Measurements from ENCODE around the gene R3HDM4.
A peak's percentile ranks its signal among the peaks of the same experiment; 100 is the strongest.

The R3HDM4 gene

GRCh38 chr19:890831-891230 is 22.2 kb downstream of the R3HDM4 start:
- TF ChIP-seq, protein P1, sequence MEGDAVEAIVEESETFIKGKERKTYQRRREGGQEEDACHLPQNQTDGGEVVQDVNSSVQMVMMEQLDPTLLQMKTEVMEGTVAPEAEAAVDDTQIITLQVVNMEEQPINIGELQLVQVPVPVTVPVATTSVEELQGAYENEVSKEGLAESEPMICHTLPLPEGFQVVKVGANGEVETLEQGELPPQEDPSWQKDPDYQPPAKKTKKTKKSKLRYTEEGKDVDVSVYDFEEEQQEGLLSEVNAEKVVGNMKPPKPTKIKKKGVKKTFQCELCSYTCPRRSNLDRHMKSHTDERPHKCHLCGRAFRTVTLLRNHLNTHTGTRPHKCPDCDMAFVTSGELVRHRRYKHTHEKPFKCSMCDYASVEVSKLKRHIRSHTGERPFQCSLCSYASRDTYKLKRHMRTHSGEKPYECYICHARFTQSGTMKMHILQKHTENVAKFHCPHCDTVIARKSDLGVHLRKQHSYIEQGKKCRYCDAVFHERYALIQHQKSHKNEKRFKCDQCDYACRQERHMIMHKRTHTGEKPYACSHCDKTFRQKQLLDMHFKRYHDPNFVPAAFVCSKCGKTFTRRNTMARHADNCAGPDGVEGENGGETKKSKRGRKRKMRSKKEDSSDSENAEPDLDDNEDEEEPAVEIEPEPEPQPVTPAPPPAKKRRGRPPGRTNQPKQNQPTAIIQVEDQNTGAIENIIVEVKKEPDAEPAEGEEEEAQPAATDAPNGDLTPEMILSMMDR (conservative IDR thresholded peaks at IDR 0.05; ENCODE audit: control insufficient read depth, insufficient read depth, low read depth, low read length), result no peak
- no peak for DNase-seq (ENCODE audit: low read depth)
- H3K4me3 ChIP-seq (ENCODE audit: control insufficient read depth, low read depth, low read length), result no peak overlapping the region

- DNase-seq (ENCODE audit: low read depth), result no peak
- no peak overlapping the region for H3K4me3 ChIP-seq (ENCODE audit: control insufficient read depth, low read depth, low read length)
- TF ChIP-seq, protein P1 (conservative IDR thresholded peaks at IDR 0.05; ENCODE audit: control insufficient read depth, insufficient read depth, low read depth, low read length), result no peak
Observed at GRCh38 chr19:889662-890295, 23.2 kb downstream of the R3HDM4 start.

- TF ChIP-seq, protein P1 (conservative IDR thresholded peaks at IDR 0.05; ENCODE audit: control insufficient read depth, insufficient read depth, low read depth, low read length), result no peak
- no peak overlapping the region for H3K4me3 ChIP-seq (ENCODE audit: control insufficient read depth, low read depth, low read length)
- no peak for DNase-seq (ENCODE audit: low read depth)
Observed at GRCh38 chr19:888581-889385, 24.2 kb downstream of the R3HDM4 start.

DNA sequence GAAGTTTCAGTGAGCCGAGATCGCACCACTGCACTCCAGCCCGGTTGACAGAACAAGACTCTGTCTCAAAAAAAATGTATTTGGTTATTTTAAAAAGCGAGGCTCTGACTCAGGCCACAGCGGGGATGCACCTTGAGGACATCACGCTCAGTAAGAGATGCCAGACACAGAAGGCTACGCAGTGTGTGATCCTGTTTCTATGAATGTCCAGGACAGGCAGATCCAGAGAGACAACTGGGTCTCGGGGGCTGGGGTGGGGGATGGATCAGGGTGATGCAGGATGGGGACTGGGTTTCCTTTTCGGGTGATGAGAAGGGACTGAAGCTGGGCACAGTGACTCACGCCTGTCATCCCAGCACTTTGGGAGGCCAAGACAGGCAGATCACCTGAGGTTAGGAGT is 25.4 kb downstream of the R3HDM4 start:
- no peak for DNase-seq (ENCODE audit: low read depth)

DNA sequence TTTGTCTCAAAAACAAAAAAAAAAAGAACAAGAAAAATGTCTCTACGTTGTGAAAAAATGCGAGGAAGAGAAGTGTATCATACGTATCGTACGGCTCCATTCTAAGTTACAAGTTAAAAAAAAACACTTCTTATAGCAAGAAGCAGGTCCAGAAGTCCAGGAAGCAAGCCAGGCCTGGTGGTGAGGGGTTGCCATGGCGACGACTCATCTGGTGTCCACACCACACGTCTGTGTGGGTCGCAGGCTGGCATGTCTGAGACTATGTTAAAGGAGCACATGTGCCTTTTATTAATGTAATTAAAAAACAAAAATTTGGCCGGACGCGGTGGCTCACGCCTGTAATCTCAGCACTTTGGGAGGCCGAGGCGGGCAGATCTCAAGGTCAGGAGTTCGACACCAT is 25.9 kb downstream of the R3HDM4 start:
- DNase-seq (ENCODE audit: low read depth), result peak; percentile 70
- no peak overlapping the region for H3K4me3 ChIP-seq (ENCODE audit: control insufficient read depth, low read depth, low read length)
- TF ChIP-seq, protein P1 (conservative IDR thresholded peaks at IDR 0.05; ENCODE audit: control insufficient read depth, insufficient read depth, low read depth, low read length), result no peak

More for the DNA sequence above, 25.4 kb downstream of the R3HDM4 start:
- H3K4me3 ChIP-seq (ENCODE audit: control insufficient read depth, low read depth, low read length), result no peak overlapping the region
- TF ChIP-seq, protein P1 (conservative IDR thresholded peaks at IDR 0.05; ENCODE audit: control insufficient read depth, insufficient read depth, low read depth, low read length), result no peak

- DNase-seq (ENCODE audit: low read depth), result no peak
- TF ChIP-seq, protein P1 (conservative IDR thresholded peaks at IDR 0.05; ENCODE audit: control insufficient read depth, insufficient read depth, low read depth, low read length), result no peak
- H3K4me3 ChIP-seq (ENCODE audit: control insufficient read depth, low read depth, low read length), result no peak overlapping the region
Observed at GRCh38 chr19:885536-886224, 27.3 kb downstream of the R3HDM4 start.
